ENCODE measurements around the gene SBF2.
"Not testable (repeated sequence)": the region's sequence is repeated elsewhere in the genome, so short reads cannot be mapped to it uniquely, and the experiment has no call there.

The SBF2 gene

DNA sequence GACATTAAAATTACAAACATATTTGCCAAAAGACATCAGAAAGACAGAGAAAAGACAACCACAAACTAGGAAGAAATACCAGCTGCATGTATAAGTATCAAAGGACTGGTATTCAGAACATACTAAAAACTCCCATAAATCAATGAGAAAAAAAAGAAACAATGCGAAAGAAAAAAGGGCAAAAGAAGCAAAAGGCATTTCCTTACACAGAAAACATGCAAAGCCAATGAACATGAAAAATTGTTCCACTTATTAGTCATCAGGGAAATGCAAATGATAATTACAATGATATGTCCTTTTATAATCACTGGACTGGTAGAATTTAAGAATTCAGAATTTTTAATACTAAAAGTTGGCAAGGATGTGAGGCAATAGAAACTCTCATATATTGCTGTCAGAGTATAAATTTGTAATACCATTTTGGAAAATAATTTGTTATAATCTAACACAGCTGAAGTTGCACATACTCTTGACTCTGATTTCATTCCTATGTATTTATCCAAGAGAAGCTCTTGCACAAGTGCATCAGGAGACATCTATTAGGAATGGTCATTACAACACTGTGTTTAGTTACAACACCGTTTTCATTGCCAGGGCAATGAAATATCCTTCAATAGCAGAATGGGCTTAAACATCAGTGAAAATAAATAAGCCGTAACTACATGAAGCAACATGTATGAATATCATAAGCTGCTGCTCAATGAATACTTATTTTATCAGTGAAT lies 350.5 kb downstream of the SBF2 start:
- no peak for DNase-seq

DNA sequence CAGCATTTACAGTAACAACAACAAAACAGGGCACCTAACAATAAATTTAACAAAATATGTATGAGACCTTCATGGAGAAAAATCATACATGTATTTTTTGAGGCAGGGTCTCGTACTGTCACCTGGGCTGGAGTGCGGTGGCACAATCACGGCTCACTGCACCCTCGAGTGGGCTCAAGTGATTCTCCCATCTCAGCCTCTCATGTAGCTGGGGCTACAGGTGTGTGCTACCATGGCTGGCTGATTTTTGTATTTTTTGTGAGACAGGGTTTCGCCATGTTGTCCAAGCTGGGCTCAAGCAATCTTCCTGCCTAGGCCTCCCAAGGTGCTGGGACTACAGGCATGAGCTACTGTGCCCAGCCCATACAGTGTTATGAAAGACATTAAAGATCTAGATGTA lies 352.0 kb downstream of the SBF2 start:
- no peak for DNase-seq

DNA sequence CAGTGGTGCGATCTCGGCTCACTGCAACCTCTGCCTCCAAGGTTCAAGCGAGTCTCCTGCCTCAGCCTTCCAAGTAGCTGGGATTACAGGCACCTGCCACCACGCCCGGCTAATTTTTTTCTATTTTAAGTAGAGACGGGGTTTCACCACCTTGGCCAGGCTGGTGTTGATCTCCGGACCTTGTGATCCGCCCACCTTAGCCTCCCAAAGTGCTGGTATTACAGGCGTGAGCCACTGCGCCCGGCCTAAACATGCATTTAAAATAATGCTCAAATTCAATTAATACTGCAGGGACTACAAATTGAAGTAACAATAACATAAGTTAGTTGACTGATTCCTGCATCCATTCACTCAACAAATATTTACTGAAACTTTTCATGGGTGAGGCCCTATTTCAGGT lies 354.9 kb downstream of the SBF2 start:
- not testable (repeated sequence) for DNase-seq

DNA sequence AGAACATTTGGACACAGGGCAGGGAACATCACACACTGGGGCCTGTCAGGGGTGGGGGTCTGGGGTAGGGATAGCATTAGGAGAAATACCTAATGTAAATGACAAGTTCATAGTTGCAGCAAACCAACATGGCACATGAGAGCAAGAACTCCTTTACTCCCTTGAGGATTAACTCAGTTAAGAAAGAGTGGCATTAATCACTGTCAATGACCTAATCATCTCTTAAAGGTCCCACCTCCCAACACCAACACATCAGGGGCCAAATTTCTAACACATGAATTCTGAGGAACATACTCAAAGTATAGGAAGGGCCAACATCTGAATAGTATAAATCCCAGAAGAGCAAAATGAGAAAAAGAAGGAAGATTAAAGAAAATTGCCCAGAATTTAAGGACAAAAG lies 357.3 kb downstream of the SBF2 start:
- no peak for DNase-seq

DNA sequence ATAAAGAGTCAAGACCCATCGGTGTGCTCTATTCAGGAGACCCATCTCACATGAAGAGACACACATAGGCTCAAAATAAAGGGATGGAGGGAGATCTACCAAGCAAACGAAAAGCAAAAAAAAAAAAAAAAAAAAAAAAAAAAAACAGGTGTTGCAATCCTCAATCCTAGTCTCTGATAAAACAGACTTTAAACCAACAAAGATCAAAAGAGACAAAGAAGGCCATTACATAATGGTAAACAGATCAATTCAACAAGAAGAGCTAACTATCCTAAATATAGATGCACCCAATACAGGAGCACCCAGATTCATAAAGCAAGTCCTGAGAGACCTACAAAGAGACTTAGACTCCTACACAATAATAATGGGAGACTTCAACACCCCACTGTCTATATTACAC lies 361.2 kb downstream of the SBF2 start:
- DNase-seq, result not testable (repeated sequence)

- not testable (repeated sequence) for DNase-seq
Measured at GRCh38 chr11:9930562-9931331, 363.3 kb downstream of the SBF2 start.

DNA sequence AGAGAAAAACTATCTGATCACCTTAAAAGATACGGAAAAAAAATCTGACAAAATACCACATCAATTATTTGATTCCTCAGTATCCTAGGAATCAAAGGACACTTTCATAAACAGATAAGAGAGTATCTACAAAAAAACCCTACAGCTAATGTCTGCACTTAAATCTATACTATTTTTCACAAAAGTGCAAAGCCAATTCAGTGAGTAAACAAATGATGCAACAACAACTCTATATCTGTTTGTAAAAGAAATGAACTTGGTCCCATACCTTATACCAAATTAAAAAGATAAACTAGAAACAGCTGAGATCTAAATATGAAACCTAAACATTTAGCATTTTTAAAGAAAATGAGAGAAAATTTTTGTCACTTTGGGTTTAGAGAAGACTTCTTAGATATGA lies 366.3 kb downstream of the SBF2 start:
- no peak for DNase-seq

GRCh38 chr11:9923280-9923679 lies 370.7 kb downstream of the SBF2 start:
- DNase-seq, result no peak

- no peak for DNase-seq
Measured at GRCh38 chr11:9922806-9923205, 371.2 kb downstream of the SBF2 start.

DNA sequence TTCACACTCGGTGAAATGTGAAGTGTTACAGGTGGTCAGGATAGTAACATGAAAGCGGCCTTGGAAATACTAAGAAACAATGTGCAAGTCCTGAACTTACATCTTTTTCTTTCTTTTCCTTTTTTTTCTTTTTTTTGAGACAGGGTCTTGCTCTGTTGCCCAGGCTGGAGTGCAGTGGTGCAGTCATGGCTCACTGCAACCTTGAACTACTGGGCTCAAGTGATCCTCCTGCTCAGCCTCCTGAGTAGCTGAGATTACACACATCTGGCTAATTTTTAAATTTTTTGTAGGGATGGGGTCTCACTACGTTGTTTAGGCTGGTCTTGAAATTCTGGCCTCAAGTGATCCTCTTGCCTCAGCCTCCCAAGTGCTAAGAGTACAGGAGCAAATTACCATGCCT lies 377.5 kb downstream of the SBF2 start:
- DNase-seq, result no peak

- no peak for DNase-seq
Measured at GRCh38 chr11:9914064-9914463, 380.0 kb downstream of the SBF2 start.

- DNase-seq, result no peak
Measured at GRCh38 chr11:9905960-9906791, 387.8 kb downstream of the SBF2 start.

GRCh38 chr11:9905501-9905951 lies 388.5 kb downstream of the SBF2 start:
- DNase-seq, result no peak

DNA sequence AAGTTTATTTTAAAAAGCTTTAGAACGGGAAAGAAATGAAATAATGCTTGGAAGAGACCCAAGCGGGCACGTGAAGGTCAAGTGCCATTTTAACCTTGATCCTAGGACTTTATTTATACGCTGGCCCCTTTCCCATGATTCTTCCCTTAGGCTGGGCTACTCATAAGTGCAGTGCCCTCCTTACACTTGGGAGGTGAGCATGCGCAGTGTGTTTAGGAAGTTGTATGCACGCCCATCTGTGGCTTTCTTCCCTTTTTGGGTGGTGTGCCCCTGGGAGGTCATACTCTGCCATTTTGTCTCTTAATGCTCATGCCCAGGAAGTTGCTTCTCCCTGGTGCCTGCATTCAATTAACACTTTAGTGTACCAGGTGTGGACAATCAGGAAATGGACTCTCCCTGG lies 390.4 kb downstream of the SBF2 start:
- no peak for DNase-seq

GRCh38 chr11:9901943-9902342 lies 392.1 kb downstream of the SBF2 start:
- DNase-seq, result no peak

- DNase-seq, result not testable (repeated sequence)
Measured at GRCh38 chr11:9900253-9900652, 393.8 kb downstream of the SBF2 start.

DNA sequence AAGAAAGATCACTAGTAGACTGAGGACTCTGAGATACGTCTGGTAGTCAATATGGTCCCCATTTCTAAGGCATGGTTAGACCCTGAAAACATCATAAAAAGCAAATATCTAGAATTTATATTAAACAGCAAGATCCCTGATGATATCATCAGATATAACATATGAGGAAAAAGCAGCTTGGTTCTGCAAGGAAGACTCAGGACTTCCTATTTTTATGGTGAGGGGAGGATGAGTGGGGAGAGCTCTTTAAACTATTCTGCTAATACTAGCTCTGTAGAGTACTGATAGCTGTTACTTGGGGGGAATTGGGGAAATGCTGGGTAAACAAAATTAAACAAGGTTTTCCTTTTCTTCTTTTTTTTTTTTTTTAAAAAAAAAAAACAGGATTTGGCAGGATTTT lies 394.3 kb downstream of the SBF2 start:
- DNase-seq, result no peak

- DNase-seq, result no peak
Measured at GRCh38 chr11:9896902-9897301, 397.1 kb downstream of the SBF2 start.

- DNase-seq, result no peak
Measured at GRCh38 chr11:9895006-9895405, 399.0 kb downstream of the SBF2 start.

GRCh38 chr11:9893474-9893873 lies 400.5 kb downstream of the SBF2 start:
- DNase-seq, result no peak

DNA sequence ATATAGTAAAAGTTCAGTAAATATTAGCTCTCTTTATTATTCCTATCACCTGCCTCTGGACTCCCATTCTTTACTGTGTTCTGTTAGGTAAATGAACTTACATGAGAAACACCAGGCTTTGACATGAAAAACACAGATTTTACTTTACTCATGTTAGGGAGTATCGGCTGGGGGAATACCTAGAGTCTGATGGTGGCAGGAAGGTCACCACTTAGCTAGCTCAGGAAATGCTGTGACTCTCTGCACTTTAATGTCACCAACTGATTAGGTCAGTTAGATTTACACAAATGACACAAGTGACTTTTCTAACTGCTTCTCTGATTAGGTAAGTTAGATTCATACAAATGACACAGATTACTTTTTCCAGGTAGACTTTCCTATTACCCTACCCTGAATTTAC lies 405.1 kb downstream of the SBF2 start:
- no peak for DNase-seq

GRCh38 chr11:9887472-9887871 lies 406.5 kb downstream of the SBF2 start:
- no peak for DNase-seq

DNA sequence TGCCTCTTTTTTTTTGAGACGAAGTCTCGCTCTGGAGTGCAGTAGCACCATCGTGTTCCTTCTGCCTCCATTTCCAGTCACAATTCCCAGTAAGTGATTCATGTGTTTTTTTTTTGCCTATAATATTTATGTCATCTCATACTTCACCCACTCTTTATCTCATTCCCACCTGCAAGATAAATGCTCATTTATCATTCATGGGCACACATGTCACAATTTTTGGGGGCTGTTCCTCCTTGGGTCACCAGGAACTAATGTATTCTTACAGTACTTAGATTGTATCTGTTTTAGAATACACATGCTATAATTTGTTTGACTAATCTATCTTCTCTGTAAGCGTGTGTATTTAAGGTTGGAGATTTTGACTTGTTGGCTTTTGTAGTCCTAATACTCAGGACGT lies 407.4 kb downstream of the SBF2 start:
- DNase-seq, result no peak

- no peak for DNase-seq
Measured at GRCh38 chr11:9884601-9885000, 409.4 kb downstream of the SBF2 start.
